HG02759 (cell line): Measurements from ENCODE around the gene PIGO.

Experiments used
- ATAC-seq: cut with Tn5 transposase; IDR thresholded peaks from one replicate; pipeline ENCODE4 v1.9.1; 2021; ENCODE audit warnings: mild to moderate bottlenecking, moderate library complexity; ENCODE audit not compliant: unreplicated experiment

The PIGO gene

GRCh38 chr9:35096035-35096849 lies at the start of gene PIGO:
Gene PIGO, minus strand, starts transcription at chr9:35096591. Its CDS starts 1,026 bp downstream, at chr9:35095565.
- peak; percentile 91 for ATAC-seq

GRCh38 chr9:35142037-35142436 lies 45.6 kb upstream of the PIGO start:
- ATAC-seq = no peak

GRCh38 chr9:35140093-35140492 lies 43.7 kb upstream of the PIGO start:
- ATAC-seq = no peak

- ATAC-seq = no peak
Measured at GRCh38 chr9:35136866-35137265, 40.5 kb upstream of the PIGO start.

GRCh38 chr9:35135988-35136387 lies 39.6 kb upstream of the PIGO start:
- no peak for ATAC-seq

- ATAC-seq = no peak
Measured at GRCh38 chr9:35134920-35135319, 38.5 kb upstream of the PIGO start.

GRCh38 chr9:35116898-35117551 lies 20.6 kb upstream of the PIGO start:
- ATAC-seq = peak; percentile 54

GRCh38 chr9:35116539-35116897 lies 20.1 kb upstream of the PIGO start:
- peak; percentile 1 for ATAC-seq

- peak; percentile 59 for ATAC-seq
Measured at GRCh38 chr9:35115680-35116538, 19.5 kb upstream of the PIGO start, which contains the start of gene ATOSB. Gene ATOSB, minus strand, starts transcription at chr9:35115862. Its CDS starts 7,588 bp downstream, at chr9:35108274.

GRCh38 chr9:35114840-35115628 lies 18.6 kb upstream of the PIGO start:
- ATAC-seq = no peak

GRCh38 chr9:35114113-35114839 lies 17.9 kb upstream of the PIGO start:
- ATAC-seq = no peak

- ATAC-seq = no peak
Measured at GRCh38 chr9:35112257-35113020, 16.0 kb upstream of the PIGO start.

GRCh38 chr9:35111001-35111933 lies 14.9 kb upstream of the PIGO start:
- peak; percentile 82 for ATAC-seq

- ATAC-seq = no peak
Measured at GRCh38 chr9:35110327-35110761, 14.0 kb upstream of the PIGO start.

GRCh38 chr9:35108946-35109575 lies 12.7 kb upstream of the PIGO start:
- ATAC-seq = no peak

- no peak for ATAC-seq
Measured at GRCh38 chr9:35108461-35108860, 12.1 kb upstream of the PIGO start.
